Astrocyte (in vitro differentiated cells and primary cell): Measurements from ENCODE around the gene IFITM2. TPM values are rescaled to one million over a fixed set of nuclear protein-coding genes. Genes with fewer than 3 reads are reported as not detected.

Experiments
- DNase-seq: peaks from one replicate; pipeline ENCODE4 v3.0.0-alpha.2; 2010; ENCODE audit warnings: low read depth
- FAIRE-seq: peaks from 2 replicates; lab custom pipeline; 2011; peaks lifted over from hg19 to GRCh38; lab: Jason Lieb, UNC
- H2AFZ ChIP-seq: 2 replicates; pipeline ENCODE4 v1.6.0; 2012; ENCODE audit warnings: low read depth, low read length, inconsistent platforms
- H3K27ac ChIP-seq: 2 replicates; pipeline ENCODE4 v1.5.1; 2011; ENCODE audit warnings: low read depth, low read length, inconsistent platforms
- H3K27me3 ChIP-seq: 2 replicates; pipeline ENCODE4 v1.6.0; 2011; ENCODE audit warnings: low read length, inconsistent platforms; ENCODE audit not compliant: insufficient read depth
- H3K36me3 ChIP-seq: 2 replicates; pipeline ENCODE4 v1.5.1; 2011; ENCODE audit warnings: low read length, inconsistent platforms; ENCODE audit not compliant: insufficient read depth
- H3K4me1 ChIP-seq: 2 replicates; pipeline ENCODE4 v1.5.1; 2011; ENCODE audit warnings: low read length, inconsistent platforms; ENCODE audit not compliant: insufficient read depth
- H3K4me2 ChIP-seq: 2 replicates; pipeline ENCODE4 v1.6.0; 2012; ENCODE audit warnings: low read length, inconsistent platforms
- H3K4me3 ChIP-seq: 2 replicates; pipeline ENCODE4 v1.5.1; 2011; ENCODE audit warnings: low read depth, mild to moderate bottlenecking, low read length, inconsistent platforms; ENCODE audit not compliant: insufficient read depth
- H3K79me2 ChIP-seq: 2 replicates; pipeline ENCODE4 v1.6.0; 2012; ENCODE audit warnings: mild to moderate bottlenecking, low read length, inconsistent platforms; ENCODE audit not compliant: insufficient read depth
- H3K9ac ChIP-seq: 2 replicates; pipeline ENCODE4 v1.6.0; 2012; ENCODE audit warnings: mild to moderate bottlenecking, low read length, inconsistent platforms
- H3K9me3 ChIP-seq: 2 replicates; pipeline ENCODE4 v1.5.1; 2012; ENCODE audit warnings: low read depth, mild to moderate bottlenecking, low read length, inconsistent platforms; ENCODE audit not compliant: insufficient read depth
- H4K20me1 ChIP-seq: 2 replicates; pipeline ENCODE4 v1.6.0; 2012; ENCODE audit warnings: low read length, inconsistent platforms; ENCODE audit not compliant: insufficient read depth
- H3K27ac Mint-ChIP-seq: one replicate; pipeline ENCODE4 v1.8.0; 2021; ENCODE audit warnings: mild to moderate bottlenecking, mixed read lengths; ENCODE audit not compliant: unreplicated experiment
- H3K27me3 Mint-ChIP-seq: one replicate; pipeline ENCODE4 v1.8.0; 2021; ENCODE audit warnings: low read depth, mixed read lengths; ENCODE audit not compliant: unreplicated experiment
- H3K36me3 Mint-ChIP-seq: one replicate; pipeline ENCODE4 v1.8.0; 2021; ENCODE audit warnings: low read depth, mixed read lengths; ENCODE audit not compliant: unreplicated experiment
- H3K4me1 Mint-ChIP-seq: one replicate; pipeline ENCODE4 v1.8.0; 2021; ENCODE audit warnings: low read depth, mixed read lengths; ENCODE audit not compliant: unreplicated experiment
- H3K4me3 Mint-ChIP-seq: one replicate; pipeline ENCODE4 v1.8.0; 2021; ENCODE audit warnings: mild to moderate bottlenecking, moderate library complexity, mixed read lengths; ENCODE audit not compliant: unreplicated experiment
- H3K9me3 Mint-ChIP-seq: one replicate; pipeline ENCODE4 v1.8.0; 2021; ENCODE audit warnings: mild to moderate bottlenecking, mixed read lengths; ENCODE audit not compliant: unreplicated experiment
- EZH2 ChIP-seq: IDR thresholded peaks from 2 replicates; pipeline ENCODE4 v1.6.1; 2012; ENCODE audit warnings: mild to moderate bottlenecking, low read length, inconsistent platforms; ENCODE audit not compliant: insufficient read depth
- total RNA-seq: library from RNA; stranded (reverse); gene quantifications from 2 replicates; pipeline ENCODE4 v1.2.1, GENCODE V29; 2021
- TF ChIP-seq, protein P1 (sequence below): IDR thresholded peaks from 2 replicates; pipeline ENCODE4 v1.5.1; 2011; ENCODE audit warnings: low read depth, mild to moderate bottlenecking, inconsistent platforms, low read length, moderate library complexity; ENCODE audit not compliant: insufficient read depth

Gene IFITM2
- total RNA-seq, 1 donor from 2014 or later = 474 TPM

DNA sequence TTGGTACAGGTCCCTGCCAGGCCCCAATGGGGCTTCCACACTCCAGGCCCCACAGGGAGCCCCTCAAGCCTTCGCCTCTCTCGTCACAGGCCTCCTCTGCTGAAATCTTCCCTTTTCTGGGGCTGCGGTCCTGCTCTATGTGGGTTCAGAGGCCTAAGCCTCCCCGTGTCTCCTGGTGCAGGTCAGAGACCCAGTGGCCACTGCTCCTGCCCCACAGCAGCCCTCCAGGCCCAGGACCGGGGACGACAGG lies 18.9 kb downstream of the IFITM2 start:
- FAIRE-seq = no peak
- H2AFZ ChIP-seq = peak overlapping the region; percentile 64
- TF ChIP-seq, protein P1, sequence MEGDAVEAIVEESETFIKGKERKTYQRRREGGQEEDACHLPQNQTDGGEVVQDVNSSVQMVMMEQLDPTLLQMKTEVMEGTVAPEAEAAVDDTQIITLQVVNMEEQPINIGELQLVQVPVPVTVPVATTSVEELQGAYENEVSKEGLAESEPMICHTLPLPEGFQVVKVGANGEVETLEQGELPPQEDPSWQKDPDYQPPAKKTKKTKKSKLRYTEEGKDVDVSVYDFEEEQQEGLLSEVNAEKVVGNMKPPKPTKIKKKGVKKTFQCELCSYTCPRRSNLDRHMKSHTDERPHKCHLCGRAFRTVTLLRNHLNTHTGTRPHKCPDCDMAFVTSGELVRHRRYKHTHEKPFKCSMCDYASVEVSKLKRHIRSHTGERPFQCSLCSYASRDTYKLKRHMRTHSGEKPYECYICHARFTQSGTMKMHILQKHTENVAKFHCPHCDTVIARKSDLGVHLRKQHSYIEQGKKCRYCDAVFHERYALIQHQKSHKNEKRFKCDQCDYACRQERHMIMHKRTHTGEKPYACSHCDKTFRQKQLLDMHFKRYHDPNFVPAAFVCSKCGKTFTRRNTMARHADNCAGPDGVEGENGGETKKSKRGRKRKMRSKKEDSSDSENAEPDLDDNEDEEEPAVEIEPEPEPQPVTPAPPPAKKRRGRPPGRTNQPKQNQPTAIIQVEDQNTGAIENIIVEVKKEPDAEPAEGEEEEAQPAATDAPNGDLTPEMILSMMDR = no peak

DNA sequence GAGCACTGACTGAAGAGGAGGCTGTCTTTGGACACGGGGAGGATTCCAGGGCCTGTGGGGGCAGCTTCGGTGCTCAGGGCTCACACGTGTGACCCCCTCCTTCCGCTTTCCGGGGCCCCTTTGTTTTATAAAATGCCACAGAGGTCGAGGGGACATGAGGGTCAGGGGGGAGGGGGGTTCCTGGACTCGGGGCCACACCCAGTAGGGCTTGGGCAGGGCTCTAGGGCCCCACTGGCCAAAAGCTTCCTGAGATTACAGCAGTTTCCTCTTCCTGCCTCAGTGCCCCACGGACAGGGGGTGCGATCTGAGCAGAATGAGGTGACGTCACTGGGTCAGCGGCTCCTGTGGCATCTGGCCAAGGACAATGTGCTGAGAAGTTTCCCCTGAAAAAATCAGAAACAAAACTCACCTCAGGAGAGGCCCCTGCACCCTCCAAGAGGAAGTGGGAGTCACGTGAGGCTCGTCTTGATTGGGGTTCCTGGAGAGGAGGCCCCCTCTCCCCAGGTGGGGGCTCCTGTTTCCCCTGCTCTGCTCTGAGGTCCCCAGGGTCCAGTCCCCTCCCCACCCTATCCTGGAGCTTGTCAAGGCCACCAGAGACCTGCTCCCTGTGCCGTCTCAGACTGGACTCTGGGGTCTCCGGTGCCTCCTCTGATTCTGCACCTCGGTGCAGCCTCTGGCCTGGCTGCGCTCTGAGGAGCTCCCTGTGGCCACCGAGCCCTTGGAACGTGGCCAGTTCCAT lies 19.4 kb downstream of the IFITM2 start:
- Histone ChIP-seq H3K4me1 (peaks cover 7% of the 10 kb centered on the region), H2AFZ (peak overlapping the region; percentile 64), H3K27ac (no peak overlapping the region), H3K9ac (peak overlapping the region; percentile 30), H4K20me1 (no peaks in the 10 kb centered on the region), H3K27me3 (no peaks in the 10 kb centered on the region), H3K4me2 (peak overlapping the region; percentile 46), H3K9me3 (no peaks in the 10 kb centered on the region), H3K4me3 (no peak overlapping the region), H3K36me3 (no peaks in the 10 kb centered on the region), H3K79me2 (no peaks in the 10 kb centered on the region)
- Mint-ChIP-seq H3K4me3 (no peak overlapping the region), H3K4me1 (peaks cover 6% of the 10 kb centered on the region), H3K27me3 (peaks cover 8% of the 10 kb centered on the region), H3K27ac (no peak overlapping the region), H3K9me3 (no peaks in the 10 kb centered on the region), H3K36me3 (no peaks in the 10 kb centered on the region)
- TF ChIP-seq EZH2 = no peak
- TF ChIP-seq, protein P1 = no peak
- FAIRE-seq = no peak
- DNase-seq = no peak

More for the DNA sequence above, 18.9 kb downstream of the IFITM2 start:
- Mint-ChIP-seq H3K27me3 (peaks cover 8% of the 10 kb centered on the region), H3K27ac (no peak overlapping the region), H3K4me3 (no peak overlapping the region), H3K9me3 (no peaks in the 10 kb centered on the region), H3K36me3 (no peaks in the 10 kb centered on the region), H3K4me1 (peaks cover 6% of the 10 kb centered on the region)
- Histone ChIP-seq H3K4me3 (no peak overlapping the region), H3K27ac (no peak overlapping the region), H3K9ac (peak overlapping the region; percentile 30), H3K9me3 (no peaks in the 10 kb centered on the region), H3K27me3 (no peaks in the 10 kb centered on the region), H4K20me1 (no peaks in the 10 kb centered on the region), H3K4me2 (peak overlapping the region; percentile 46), H3K36me3 (no peaks in the 10 kb centered on the region), H3K79me2 (no peaks in the 10 kb centered on the region), H3K4me1 (peaks cover 7% of the 10 kb centered on the region)
- DNase-seq = no peak

DNA sequence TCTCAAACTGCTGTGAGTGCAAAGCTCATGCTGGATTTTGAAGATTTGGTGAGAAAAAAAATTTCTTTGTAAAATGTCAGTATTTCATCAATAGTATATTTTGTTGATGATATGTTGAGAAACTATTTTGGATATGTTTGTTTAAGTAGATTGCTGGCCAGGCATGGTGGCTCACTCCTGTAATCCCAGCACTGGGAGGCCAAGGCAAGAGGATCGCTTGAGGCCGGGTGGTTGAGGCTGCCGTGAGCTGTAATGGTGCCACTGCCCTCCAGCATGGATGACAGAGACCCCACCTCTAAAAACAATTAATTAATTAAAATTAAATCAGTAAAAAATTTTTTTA lies 19.9 kb downstream of the IFITM2 start:
- Histone ChIP-seq H3K4me2 (peak overlapping the region; percentile 46), H2AFZ (peak overlapping the region; percentile 64)

More for the DNA sequence above, 19.9 kb downstream of the IFITM2 start:
- no peak overlapping the region for H3K4me3 Mint-ChIP-seq
- no peak overlapping the region for H3K27ac Mint-ChIP-seq
- FAIRE-seq (no peak), DNase-seq (no peak)
- H3K9me3 Mint-ChIP-seq = no peaks in the 10 kb centered on the region
- H3K27ac ChIP-seq = no peak overlapping the region
- no peak overlapping the region for H3K4me3 ChIP-seq
- no peaks in the 10 kb centered on the region for H3K36me3 ChIP-seq
- H3K9me3 ChIP-seq = no peaks in the 10 kb centered on the region
- no peaks in the 10 kb centered on the region for H4K20me1 ChIP-seq
- H3K27me3 Mint-ChIP-seq = peaks cover 9% of the 10 kb centered on the region
- no peaks in the 10 kb centered on the region for H3K36me3 Mint-ChIP-seq
- no peaks in the 10 kb centered on the region for H3K27me3 ChIP-seq
- H3K4me1 ChIP-seq = peaks cover 7% of the 10 kb centered on the region
- no peak for TF ChIP-seq EZH2
- TF ChIP-seq, protein P1 = no peak
- peaks cover 5% of the 10 kb centered on the region for H3K4me1 Mint-ChIP-seq
- peak overlapping the region; percentile 30 for H3K9ac ChIP-seq
- no peaks in the 10 kb centered on the region for H3K79me2 ChIP-seq
